HG03060 (cell line): ENCODE data around the gene CYP11A1.
"Not testable (repeated sequence)": the region's sequence is repeated elsewhere in the genome, so short reads cannot be mapped to it uniquely, and the experiment has no call there.

Experiments used
- ATAC-seq: cut with Tn5 transposase; IDR thresholded peaks from one replicate; pipeline ENCODE4 v1.9.1; 2021; ENCODE audit warnings: low read depth, moderate number of reproducible peaks; ENCODE audit not compliant: unreplicated experiment

Gene CYP11A1

GRCh38 chr15:74376825-74377581, 9.6 kb upstream of the CYP11A1 start:
- ATAC-seq: no peak

- no peak for ATAC-seq
These were observed 8.8 kb upstream of the CYP11A1 start for GRCh38 chr15:74376226-74376625.

GRCh38 chr15:74375303-74375693, 7.9 kb upstream of the CYP11A1 start:
- ATAC-seq: no peak

- no peak for ATAC-seq
These were observed 7.3 kb upstream of the CYP11A1 start for GRCh38 chr15:74374648-74375302.

GRCh38 chr15:74373731-74374647, 6.5 kb upstream of the CYP11A1 start:
- no peak for ATAC-seq

GRCh38 chr15:74373056-74373650, 5.7 kb upstream of the CYP11A1 start:
- ATAC-seq: no peak

GRCh38 chr15:74370471-74370870, 3.0 kb upstream of the CYP11A1 start:
- no peak for ATAC-seq

- ATAC-seq: no peak
These were observed 2.3 kb upstream of the CYP11A1 start for GRCh38 chr15:74369756-74370155.

GRCh38 chr15:74369084-74369745, 1.8 kb upstream of the CYP11A1 start:
- no peak for ATAC-seq

- no peak for ATAC-seq
These were observed 675 bp upstream of the CYP11A1 start for GRCh38 chr15:74368121-74368520.

- ATAC-seq: no peak
These were observed 1.6 kb downstream of the CYP11A1 start for GRCh38 chr15:74365598-74366445.

GRCh38 chr15:74364936-74365597, 2.4 kb downstream of the CYP11A1 start:
- ATAC-seq: no peak

- ATAC-seq: no peak
These were observed 5.0 kb downstream of the CYP11A1 start for GRCh38 chr15:74362482-74362881.

- ATAC-seq: not testable (repeated sequence)
These were observed 6.6 kb downstream of the CYP11A1 start for GRCh38 chr15:74360855-74361254.

- not testable (repeated sequence) for ATAC-seq
These were observed 8.1 kb downstream of the CYP11A1 start for GRCh38 chr15:74359376-74359775.

- not testable (repeated sequence) for ATAC-seq
These were observed 9.9 kb downstream of the CYP11A1 start for GRCh38 chr15:74357514-74357913.

GRCh38 chr15:74356050-74356449, 11.4 kb downstream of the CYP11A1 start:
- not testable (repeated sequence) for ATAC-seq

GRCh38 chr15:74353992-74354391, 13.5 kb downstream of the CYP11A1 start:
- not testable (repeated sequence) for ATAC-seq
